C4-2B (cell line): ENCODE measurements around the gene OSBPL10.

Experiments used
- H3K27ac ChIP-seq: fragments of 450-650 bp; 2 replicates; pipeline ENCODE4 v1.5.1; 2017
- ZFX ChIP-seq: fragments of 450-650 bp; IDR thresholded peaks from 2 replicates; pipeline ENCODE4 v1.6.1; 2017
- TF ChIP-seq, protein P1 (sequence below): fragments of 450-650 bp; conservative IDR thresholded peaks from 2 replicates; pipeline ENCODE4 v1.5.1; 2017; ENCODE audit warnings: mild to moderate bottlenecking

The OSBPL10 gene

DNA sequence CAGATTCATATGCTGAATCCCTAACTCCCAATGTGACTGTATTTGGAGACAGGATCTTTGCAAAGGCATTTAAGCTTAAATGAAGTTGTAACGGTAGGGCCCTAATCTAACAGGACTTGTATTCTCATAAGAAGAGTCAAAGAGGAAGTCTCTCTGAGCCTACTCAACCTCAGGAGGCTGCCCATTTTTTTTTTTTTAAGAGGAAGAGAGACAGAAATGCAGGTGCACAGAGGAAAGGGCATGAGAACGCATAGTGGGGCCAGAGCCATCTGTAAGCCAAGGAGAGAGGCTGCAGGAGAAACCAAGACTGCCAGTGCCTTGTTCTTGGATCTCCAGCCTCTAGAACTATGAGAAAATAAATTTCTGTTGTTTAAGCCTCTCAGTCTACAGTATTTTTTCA lies 28.9 kb upstream of the OSBPL10 start:
- no peak overlapping the region for H3K27ac ChIP-seq
- TF ChIP-seq, protein P1, sequence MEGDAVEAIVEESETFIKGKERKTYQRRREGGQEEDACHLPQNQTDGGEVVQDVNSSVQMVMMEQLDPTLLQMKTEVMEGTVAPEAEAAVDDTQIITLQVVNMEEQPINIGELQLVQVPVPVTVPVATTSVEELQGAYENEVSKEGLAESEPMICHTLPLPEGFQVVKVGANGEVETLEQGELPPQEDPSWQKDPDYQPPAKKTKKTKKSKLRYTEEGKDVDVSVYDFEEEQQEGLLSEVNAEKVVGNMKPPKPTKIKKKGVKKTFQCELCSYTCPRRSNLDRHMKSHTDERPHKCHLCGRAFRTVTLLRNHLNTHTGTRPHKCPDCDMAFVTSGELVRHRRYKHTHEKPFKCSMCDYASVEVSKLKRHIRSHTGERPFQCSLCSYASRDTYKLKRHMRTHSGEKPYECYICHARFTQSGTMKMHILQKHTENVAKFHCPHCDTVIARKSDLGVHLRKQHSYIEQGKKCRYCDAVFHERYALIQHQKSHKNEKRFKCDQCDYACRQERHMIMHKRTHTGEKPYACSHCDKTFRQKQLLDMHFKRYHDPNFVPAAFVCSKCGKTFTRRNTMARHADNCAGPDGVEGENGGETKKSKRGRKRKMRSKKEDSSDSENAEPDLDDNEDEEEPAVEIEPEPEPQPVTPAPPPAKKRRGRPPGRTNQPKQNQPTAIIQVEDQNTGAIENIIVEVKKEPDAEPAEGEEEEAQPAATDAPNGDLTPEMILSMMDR, result no peak
- no peak for TF ChIP-seq ZFX

DNA sequence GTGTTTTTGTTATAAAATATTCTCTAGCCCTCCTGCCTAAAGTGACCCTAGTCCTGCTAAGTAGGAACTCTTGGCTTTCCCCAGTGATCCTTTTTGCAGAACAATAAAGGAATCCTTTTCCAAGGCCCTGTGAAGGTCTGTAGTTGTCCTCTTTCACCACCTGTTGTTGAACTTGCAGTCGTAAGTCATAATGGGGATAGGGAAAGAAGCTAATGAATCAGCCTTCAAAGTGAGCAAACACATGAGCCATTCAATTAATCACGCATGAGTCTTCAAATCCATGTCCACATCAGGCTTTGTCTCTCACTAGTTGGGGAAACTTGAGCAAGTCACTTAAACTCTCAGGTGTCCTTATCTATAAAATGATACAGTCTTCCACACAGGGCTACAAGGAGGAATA lies 28.0 kb upstream of the OSBPL10 start:
- TF ChIP-seq, protein P1, result no peak
- no peak overlapping the region for H3K27ac ChIP-seq

DNA sequence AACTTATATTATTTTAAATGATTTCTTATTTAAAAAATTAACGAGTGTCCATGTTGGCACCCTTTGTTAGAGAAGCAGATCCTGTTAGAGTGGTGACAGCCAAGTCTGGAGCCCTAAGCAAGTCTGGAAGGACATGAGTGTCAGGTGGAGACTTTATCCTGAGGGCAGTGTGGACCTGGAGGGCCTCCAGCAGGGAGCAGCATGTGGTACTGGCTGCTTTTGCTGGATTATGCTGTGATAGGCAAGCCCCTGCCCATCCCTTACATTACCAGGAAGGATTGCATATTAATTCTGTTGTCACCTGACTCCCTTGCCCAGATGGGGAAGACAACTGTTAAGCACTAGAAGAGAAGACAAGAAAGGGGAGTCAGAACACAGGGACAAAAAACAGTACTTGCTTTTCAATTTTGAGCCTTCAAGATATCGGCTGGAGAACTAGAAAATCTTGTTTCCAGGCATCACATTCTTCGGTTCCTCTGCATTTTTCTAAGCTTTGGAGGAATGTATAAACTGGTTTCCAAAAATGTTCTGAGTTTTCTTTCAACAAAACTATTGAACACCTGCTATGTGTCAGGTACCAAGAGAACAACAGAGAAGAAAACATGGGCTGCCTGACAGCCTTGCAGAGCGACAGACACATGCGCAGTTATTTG lies 23.2 kb upstream of the OSBPL10 start:
- TF ChIP-seq, protein P1, result no peak; the same call in 1 of the 2 replicates
- TF ChIP-seq ZFX, result no peak
- H3K27ac ChIP-seq, result no peak overlapping the region

DNA sequence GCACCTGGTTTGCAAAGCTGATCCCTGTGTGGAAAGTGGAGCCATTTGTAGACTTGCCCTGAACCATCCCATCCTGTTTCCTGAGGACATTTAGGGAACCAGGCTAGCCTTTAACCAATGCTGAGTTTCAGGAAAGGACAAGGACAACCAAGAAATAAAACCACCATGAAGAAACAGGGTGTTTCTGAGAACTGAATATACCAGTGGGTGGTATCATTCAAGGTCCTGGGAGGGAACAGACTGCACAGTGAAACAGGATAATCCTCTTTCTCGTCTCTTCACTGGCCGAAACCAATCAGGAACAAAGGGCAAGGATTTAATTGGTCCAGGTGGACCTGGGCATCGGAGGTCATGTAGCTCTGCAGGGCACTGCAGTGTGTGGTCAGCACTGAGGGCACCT lies 22.3 kb upstream of the OSBPL10 start:
- TF ChIP-seq ZFX, result no peak
- TF ChIP-seq, protein P1, result no peak
- H3K27ac ChIP-seq, result no peak overlapping the region

DNA sequence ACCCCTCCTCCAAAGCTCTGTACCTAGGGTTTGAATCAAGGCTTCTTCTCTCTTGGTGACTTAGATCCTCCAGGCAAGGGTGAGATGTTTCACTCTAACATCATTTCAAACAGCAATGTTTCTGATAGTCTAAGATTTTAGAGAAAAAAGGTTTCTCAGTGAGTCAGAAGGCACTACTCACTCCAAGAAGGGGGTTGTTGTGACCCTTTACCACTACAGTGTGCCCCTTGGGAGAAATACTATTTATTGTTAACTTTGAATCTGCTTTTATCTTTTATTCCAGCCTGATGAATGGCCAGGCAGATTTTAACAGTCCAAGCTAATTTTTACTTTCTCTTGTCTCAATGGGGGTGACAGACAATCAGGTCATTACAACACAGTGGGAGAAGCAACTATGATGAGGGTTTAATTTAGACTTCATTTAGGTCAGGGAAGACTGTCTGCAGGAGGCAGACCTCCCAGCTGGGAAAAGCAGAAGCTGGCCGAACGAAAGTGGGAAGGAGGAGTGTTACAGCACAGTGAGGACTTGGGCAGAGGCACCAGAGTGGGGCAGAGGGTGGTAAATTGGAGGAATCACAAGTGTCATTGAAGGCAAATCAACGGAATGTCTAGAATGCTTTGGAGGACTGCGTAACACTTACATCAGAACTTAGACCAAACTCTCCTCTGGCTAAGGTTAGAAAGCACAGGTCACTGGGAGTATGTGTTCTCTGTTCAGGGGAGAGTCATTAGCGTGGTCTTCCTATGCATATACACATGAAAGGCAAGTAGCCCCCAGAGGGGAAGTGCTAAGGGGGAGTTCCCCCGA lies 21.7 kb upstream of the OSBPL10 start:
- TF ChIP-seq ZFX, result no peak
- TF ChIP-seq, protein P1, result no peak
- H3K27ac ChIP-seq, result no peak overlapping the region

DNA sequence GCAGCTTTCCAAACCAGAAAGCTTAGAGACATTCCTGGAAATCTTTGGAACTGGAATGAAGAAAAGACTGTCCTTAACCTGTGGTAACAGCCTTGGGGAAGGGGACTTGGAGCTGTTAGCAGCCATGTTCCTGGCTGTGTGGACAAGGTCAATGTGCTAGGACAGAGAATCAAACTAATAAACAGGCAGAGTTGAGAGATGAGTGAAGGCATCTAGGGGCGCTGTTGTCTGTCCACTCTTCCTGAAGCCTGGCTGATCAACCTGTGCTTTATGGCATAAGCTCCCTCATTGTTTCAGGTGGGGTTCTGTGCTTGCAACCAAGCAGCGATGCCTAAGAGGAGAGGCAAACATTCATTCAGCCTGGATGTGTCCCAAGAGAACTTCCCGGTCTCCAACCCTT lies 19.8 kb upstream of the OSBPL10 start:
- no peak for TF ChIP-seq ZFX
- TF ChIP-seq, protein P1, result no peak
- H3K27ac ChIP-seq, result no peak overlapping the region

DNA sequence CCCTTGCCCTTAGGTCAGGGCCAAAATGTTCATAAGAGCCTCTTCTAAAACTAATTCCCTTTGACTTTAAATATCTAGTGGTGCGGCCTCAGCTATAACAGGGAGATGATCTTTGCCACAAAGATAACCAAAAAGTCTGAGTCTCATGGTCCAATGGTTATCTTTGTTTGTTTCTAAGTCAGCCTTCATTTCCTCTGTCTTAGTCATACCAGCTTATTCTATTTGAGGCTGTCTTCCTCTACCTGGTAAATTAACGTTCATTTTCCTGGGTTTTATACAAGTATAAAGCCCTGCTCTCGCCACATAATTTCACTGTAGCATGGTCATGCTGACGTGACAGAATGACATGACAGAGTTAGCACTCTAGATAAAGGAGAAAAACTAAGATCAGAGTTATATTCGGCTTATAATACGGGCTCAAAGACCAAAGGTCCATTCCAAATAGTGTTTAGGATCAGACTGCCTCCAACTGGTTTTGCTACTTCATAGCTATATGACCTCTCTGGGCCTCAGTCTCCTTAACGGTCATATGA lies 18.9 kb upstream of the OSBPL10 start:
- TF ChIP-seq, protein P1, result no peak
- no peak for TF ChIP-seq ZFX
- no peak overlapping the region for H3K27ac ChIP-seq
